Measurements from ENCODE around the gene FANCC.

FANCC gene, protein sequence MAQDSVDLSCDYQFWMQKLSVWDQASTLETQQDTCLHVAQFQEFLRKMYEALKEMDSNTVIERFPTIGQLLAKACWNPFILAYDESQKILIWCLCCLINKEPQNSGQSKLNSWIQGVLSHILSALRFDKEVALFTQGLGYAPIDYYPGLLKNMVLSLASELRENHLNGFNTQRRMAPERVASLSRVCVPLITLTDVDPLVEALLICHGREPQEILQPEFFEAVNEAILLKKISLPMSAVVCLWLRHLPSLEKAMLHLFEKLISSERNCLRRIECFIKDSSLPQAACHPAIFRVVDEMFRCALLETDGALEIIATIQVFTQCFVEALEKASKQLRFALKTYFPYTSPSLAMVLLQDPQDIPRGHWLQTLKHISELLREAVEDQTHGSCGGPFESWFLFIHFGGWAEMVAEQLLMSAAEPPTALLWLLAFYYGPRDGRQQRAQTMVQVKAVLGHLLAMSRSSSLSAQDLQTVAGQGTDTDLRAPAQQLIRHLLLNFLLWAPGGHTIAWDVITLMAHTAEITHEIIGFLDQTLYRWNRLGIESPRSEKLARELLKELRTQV

DNA sequence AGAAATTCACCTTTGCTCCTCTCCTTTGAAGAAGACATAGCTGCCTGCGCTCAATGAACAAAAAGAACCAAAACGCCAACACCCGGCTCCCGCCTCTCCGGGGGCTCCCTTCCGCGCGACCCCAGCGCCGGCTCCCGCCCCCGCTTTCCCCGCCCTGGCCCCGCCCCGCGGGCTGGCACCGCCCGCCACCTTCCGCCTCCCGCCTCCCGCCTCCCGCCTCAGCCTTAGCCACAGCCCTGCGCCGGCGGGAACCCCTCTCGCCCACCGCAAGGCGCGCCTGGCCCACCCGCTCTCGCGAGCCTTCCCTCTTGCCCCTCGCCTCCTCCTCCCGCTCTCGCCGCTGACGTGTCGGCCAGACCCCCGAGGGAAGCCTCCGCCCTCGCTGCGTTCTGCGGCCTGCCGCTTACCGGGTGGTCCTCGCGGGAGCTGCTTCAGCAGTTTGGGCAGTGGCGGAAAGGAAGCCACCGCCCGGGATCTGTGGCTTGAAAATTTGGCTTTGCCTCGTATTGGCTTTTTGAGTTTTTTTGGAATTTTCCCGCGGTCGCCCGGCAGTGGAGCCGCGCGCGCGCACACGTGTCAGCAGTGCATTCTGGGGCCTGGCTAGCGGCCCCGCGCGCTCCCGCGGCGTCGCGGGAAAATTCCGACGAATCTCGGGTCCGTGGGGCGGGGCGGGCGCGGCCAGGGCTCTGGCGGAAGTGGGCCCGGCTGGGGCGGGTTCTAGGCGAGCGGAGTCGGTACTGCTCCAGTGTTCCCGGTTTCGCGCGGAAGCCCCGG, at the start of gene FANCC:
TSS of gene FANCC (minus strand) at position 591 of the 774 bp plus-strand sequence. CDS start 68,418 bp downstream, outside the sequence.
- TF ChIP-seq, protein P1, sequence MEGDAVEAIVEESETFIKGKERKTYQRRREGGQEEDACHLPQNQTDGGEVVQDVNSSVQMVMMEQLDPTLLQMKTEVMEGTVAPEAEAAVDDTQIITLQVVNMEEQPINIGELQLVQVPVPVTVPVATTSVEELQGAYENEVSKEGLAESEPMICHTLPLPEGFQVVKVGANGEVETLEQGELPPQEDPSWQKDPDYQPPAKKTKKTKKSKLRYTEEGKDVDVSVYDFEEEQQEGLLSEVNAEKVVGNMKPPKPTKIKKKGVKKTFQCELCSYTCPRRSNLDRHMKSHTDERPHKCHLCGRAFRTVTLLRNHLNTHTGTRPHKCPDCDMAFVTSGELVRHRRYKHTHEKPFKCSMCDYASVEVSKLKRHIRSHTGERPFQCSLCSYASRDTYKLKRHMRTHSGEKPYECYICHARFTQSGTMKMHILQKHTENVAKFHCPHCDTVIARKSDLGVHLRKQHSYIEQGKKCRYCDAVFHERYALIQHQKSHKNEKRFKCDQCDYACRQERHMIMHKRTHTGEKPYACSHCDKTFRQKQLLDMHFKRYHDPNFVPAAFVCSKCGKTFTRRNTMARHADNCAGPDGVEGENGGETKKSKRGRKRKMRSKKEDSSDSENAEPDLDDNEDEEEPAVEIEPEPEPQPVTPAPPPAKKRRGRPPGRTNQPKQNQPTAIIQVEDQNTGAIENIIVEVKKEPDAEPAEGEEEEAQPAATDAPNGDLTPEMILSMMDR (IDR thresholded peaks at IDR 0.05; ENCODE audit: low read depth, low read length, missing control alignments) = no peak

DNA sequence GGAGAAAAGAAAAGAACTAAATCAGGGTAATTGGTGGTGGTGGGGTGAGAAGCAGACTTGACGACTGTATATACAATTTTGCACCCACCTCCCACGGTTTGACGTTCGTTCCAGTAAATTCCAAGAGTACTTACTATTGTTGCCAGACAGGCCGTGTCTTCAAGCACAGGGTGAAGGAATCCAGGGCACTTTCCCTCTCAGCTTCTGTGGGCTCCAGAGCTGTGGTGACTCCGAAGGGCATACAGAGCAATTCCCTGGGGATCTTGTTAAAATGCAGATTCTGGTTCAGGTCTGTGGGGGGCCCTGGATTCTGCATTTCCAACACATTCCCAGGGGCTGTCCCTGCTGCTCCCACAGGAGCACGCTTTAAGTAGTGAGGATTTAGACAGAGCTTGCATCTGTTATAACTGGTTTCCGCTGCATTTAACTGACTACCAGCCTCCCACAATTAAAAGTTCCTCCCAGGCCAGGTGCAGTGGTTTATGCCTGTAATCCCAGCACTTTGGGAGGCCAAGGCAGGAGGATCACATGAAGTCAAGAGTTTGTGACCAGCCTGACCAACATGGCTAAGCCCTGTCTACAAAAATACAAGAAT, 49.3 kb upstream of the FANCC start:
- no peak for DNase-seq (ENCODE audit: low read depth)
- no peak overlapping the region for H3K4me3 ChIP-seq (ENCODE audit: low read depth, low read length)
- TF ChIP-seq, protein P1 (IDR thresholded peaks at IDR 0.05; ENCODE audit: low read depth, low read length, missing control alignments) = no peak

More for the DNA sequence above, at the start of gene FANCC:
- H3K4me3 ChIP-seq (ENCODE audit: low read depth, low read length) = peak within 1 kb of the TSS; percentile 96
- DNase-seq (ENCODE audit: low read depth) = peak; percentile 49

DNA sequence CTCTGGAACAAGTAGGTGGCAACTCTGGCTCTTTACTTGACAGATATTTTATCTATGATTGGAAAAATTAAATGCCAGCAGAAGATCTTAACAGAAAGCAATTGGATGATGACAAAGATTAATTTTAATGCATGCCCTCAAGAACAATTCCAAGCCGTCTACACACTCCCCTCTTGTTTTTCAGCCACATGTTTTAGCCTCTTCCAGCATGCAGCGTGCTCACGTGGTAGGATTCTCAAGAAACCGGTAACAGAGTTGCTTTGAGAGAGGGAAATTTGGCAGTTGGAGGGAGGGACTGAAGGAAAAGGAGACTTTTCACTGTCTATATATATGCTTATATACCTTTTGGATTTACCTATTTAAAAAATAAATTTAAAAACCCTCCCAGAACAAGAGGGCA, 48.3 kb upstream of the FANCC start:
- TF ChIP-seq, protein P1 (IDR thresholded peaks at IDR 0.05; ENCODE audit: low read depth, low read length, missing control alignments) = no peak
- H3K4me3 ChIP-seq (ENCODE audit: low read depth, low read length) = no peak overlapping the region
- no peak for DNase-seq (ENCODE audit: low read depth)

DNA sequence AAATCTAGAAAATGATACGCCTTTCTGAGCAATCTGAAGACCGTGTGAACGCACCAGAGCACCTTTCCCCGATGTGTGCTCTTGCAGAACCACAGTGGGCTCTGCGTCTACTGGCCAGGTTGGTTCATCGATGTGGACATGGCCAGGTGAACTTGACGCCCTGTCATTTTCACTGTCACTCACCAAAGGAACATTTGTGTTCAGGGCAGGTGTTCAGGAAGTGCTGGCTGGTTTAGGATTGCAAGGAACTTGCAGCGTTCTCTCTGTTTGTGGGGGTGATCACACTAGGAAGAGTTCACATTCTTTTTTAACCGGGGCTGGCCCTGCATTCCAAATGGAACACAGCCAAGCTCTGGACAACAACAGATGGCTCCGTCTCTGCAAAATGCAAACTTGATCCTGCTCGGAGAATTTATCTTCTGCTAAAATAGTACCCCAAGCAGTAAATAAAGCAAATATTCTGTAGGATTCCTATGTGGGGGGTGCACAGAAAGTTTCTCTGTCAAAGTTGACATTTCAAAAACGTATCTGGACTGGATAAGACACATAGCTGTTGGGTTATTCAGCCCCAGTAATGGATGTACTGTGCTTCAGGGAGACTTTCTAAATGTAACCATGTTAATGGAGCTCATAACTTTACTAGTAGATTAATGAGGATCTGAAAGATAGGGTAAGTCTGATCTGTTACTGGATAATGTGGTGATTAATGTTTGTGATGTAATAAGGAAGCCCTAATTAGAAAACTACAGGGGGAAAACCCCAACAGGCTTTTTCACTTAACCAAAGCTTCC, 45.7 kb upstream of the FANCC start:
- DNase-seq (ENCODE audit: low read depth) = no peak
- TF ChIP-seq, protein P1 (IDR thresholded peaks at IDR 0.05; ENCODE audit: low read depth, low read length, missing control alignments) = no peak
- H3K4me3 ChIP-seq (ENCODE audit: low read depth, low read length) = no peak overlapping the region

DNA sequence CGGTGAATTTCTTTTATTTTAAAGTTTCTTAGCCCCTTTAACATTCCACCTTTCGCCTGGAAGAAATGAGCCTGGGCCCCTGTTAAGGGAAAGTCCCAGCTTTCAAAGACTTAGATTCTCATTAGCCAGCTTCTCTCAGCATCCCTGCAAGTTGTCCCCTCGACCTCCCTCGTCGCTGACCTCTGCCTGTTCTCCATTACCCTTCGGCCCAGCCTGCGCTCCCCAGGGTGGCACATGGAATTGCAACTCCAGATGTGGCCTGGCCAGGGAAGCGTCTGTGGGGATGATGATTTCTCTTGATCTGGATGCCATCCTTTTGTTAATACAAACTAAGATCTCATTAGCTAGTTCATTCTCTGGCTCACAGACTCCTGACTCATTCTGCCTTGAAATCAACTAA, 43.4 kb upstream of the FANCC start:
- DNase-seq (ENCODE audit: low read depth) = no peak
- no peak overlapping the region for H3K4me3 ChIP-seq (ENCODE audit: low read depth, low read length)
- TF ChIP-seq, protein P1 (IDR thresholded peaks at IDR 0.05; ENCODE audit: low read depth, low read length, missing control alignments) = no peak

DNA sequence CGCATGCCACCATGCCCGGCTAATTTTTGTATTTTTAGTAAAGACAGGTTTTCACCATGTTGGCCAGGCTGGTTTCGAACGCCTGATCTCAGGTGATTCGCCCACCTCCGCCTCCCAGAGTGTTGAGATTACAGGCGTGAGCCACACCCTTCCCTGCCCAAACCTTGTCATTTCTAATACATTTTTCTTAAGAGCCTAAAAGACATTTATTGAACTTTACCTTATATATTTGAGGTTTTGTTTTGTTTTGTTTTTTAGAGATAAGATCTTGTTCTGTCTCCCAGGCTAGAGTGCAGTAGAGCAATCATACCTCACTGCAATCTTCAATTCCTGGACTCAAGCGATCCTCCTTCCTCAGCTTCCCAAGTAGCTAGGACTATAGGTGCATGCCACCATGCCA, 39.8 kb upstream of the FANCC start:
- DNase-seq (ENCODE audit: low read depth) = no peak

More for the DNA sequence above, 39.8 kb upstream of the FANCC start:
- no peak overlapping the region for H3K4me3 ChIP-seq (ENCODE audit: low read depth, low read length)
- TF ChIP-seq, protein P1 (IDR thresholded peaks at IDR 0.05; ENCODE audit: low read depth, low read length, missing control alignments) = no peak

Measured in GM12864 (cell line).